Right cardiac atrium (tissue), 5 donors: ENCODE data around the gene PDP2. TPM values are rescaled to one million over a fixed set of nuclear protein-coding genes. Genes with fewer than 3 reads are reported as not detected.
"Not testable (repeated sequence)": the region's sequence is repeated elsewhere in the genome, so short reads cannot be mapped to it uniquely, and the experiment has no call there.

Experiments used
- ATAC-seq, 2 donors: fragments of 200-7000 bp; cut with Tn5 transposase; one replicate each; pipeline versions ENCODE4 v1.8.0 to v1.9.1; 2020; ENCODE audit warnings: moderate library complexity in 2 of 2, mild to moderate bottlenecking in 1 of 2
- DNase-seq, 3 donors: peaks; one replicate each; pipeline ENCODE4 v3.0.0-alpha.2; 2020
- H3K27ac ChIP-seq: one replicate; pipeline ENCODE4 v1.5.1; 2013; ENCODE audit warnings: mild to moderate bottlenecking, low read length, control low read depth, moderate library complexity
- H3K27me3 ChIP-seq: one replicate; pipeline ENCODE4 v1.6.1; 2013; ENCODE audit not compliant: control insufficient read depth, insufficient read depth
- H3K4me1 ChIP-seq: one replicate; pipeline ENCODE4 v1.6.1; 2013; ENCODE audit warnings: low read length; ENCODE audit not compliant: control insufficient read depth, insufficient read depth
- H3K4me3 ChIP-seq: one replicate; pipeline ENCODE4 v1.5.1; 2013; ENCODE audit warnings: low read length, control low read depth
- H3K9me3 ChIP-seq: one replicate; pipeline ENCODE4 v1.6.1; 2013; ENCODE audit warnings: low read length; ENCODE audit not compliant: control insufficient read depth
- WGBS: extraction: QIAGEN DNeasy Blood & Tissue Kit; methylation state at CpG from one replicate; pipeline ENCODE4 v1.1.7; 2013; 5-methylcytosine and 5-hydroxymethylcytosine counted together
- intact Hi-C, 4 donors: fragments of 100-400 bp; cut with DNase I; formaldehyde crosslinking; loops; one replicate each; pipeline versions ENCODE4 v1.11.0 to v1.14.0; 2022 to 2023
- polyA plus RNA-seq: library from polyadenylated mRNA; stranded (reverse); fragments of 200-250 nt; gene quantifications from one replicate; pipeline ENCODE4 v1.2.3, GENCODE V29; 2013
- total RNA-seq, 4 donors: library from RNA; stranded (reverse); fragmentation: NEBNext Ultra II Directional; extraction: Animal tissue kit (Norgen Biotek cat#: 25700); gene quantifications; one replicate each; pipeline ENCODE4 v1.2.1, GENCODE V29; 2021
- donor health status: healthy with polysubstance abuse.
- donor health status: DM: no; HTN: yes; CAD: no.
- donor health status: DM: no; HTN: no; CAD: no.
- donor health status: DM: no; HTN: yes; CAD: no; lungs with severe emphysema.
- donor health status: DM: yes; HTN: yes; CAD: no.

Gene PDP2
- total and polyA plus RNA-seq, 5 donors = 2.1 to 4.4 (median 4.0) TPM

- Histone ChIP-seq H3K4me3 (no peak overlapping the region), H3K27ac (no peak overlapping the region), H3K9me3 (no peaks in the 10 kb centered on the region), H3K4me1 (no peaks in the 10 kb centered on the region), H3K27me3 (no peaks in the 10 kb centered on the region)
- intact Hi-C loops = no loop called here
- no peak for ATAC-seq
- no peak for DNase-seq
- 75% methylated on average over 15 of the region's 15 CpGs for WGBS
Observed at GRCh38 chr16:66853261-66854139, 26.8 kb upstream of the PDP2 start.

- Histone ChIP-seq H3K4me3 (no peak overlapping the region), H3K27me3 (no peaks in the 10 kb centered on the region), H3K9me3 (no peaks in the 10 kb centered on the region), H3K4me1 (no peaks in the 10 kb centered on the region), H3K27ac (no peak overlapping the region)
- intact Hi-C loops = no loop called here
- WGBS = 90% methylated on average over 6 of the region's 6 CpGs
- ATAC-seq = no peak
- no peak for DNase-seq
Observed at GRCh38 chr16:66856184-66856730, 24.1 kb upstream of the PDP2 start.

- WGBS = 97% methylated on average over 2 of the region's 2 CpGs
Observed at GRCh38 chr16:66856801-66857200, 23.5 kb upstream of the PDP2 start.

GRCh38 chr16:66857437-66857836 is 22.9 kb upstream of the PDP2 start:
- 76% methylated on average over 6 of the region's 6 CpGs for WGBS
- H3K4me1 ChIP-seq = no peaks in the 10 kb centered on the region
- ATAC-seq = no peak
- intact Hi-C loops = no loop called here
- no peaks in the 10 kb centered on the region for H3K9me3 ChIP-seq
- H3K27ac ChIP-seq = no peak overlapping the region
- no peaks in the 10 kb centered on the region for H3K27me3 ChIP-seq
- H3K4me3 ChIP-seq = no peak overlapping the region
- no peak for DNase-seq

More at GRCh38 chr16:66856801-66857200, 23.5 kb upstream of the PDP2 start:
- no peak for ATAC-seq
- Histone ChIP-seq H3K27me3 (no peaks in the 10 kb centered on the region), H3K27ac (no peak overlapping the region), H3K4me3 (no peak overlapping the region), H3K4me1 (no peaks in the 10 kb centered on the region), H3K9me3 (no peaks in the 10 kb centered on the region)
- DNase-seq = no peak
- intact Hi-C loops = no loop called here

- Histone ChIP-seq H3K27me3 (no peaks in the 10 kb centered on the region), H3K4me3 (no peak overlapping the region), H3K4me1 (no peaks in the 10 kb centered on the region), H3K9me3 (no peaks in the 10 kb centered on the region), H3K27ac (no peak overlapping the region)
- DNase-seq (peak; percentile 75 to 89 (median 86)), ATAC-seq (peak; percentile 85 to 90)
- WGBS = 40% methylated on average over 4 of the region's 4 CpGs
- intact Hi-C loops = no loop called here
Observed at GRCh38 chr16:66858740-66859396, 21.4 kb upstream of the PDP2 start.

- intact Hi-C loops = no loop called here
- H3K4me1 ChIP-seq = no peaks in the 10 kb centered on the region
- DNase-seq (peak in 1 of 3 donors; percentile 6), ATAC-seq (no peak)
- no peak overlapping the region for H3K27ac ChIP-seq
- WGBS = 76% methylated on average over 3 of the region's 3 CpGs
- no peaks in the 10 kb centered on the region for H3K27me3 ChIP-seq
- H3K4me3 ChIP-seq = no peak overlapping the region
- no peaks in the 10 kb centered on the region for H3K9me3 ChIP-seq
Observed at GRCh38 chr16:66859397-66860068, 20.8 kb upstream of the PDP2 start.

GRCh38 chr16:66862023-66862520 is 18.2 kb upstream of the PDP2 start:
- intact Hi-C loops = no loop called here
- no peak for ATAC-seq
- 91% methylated on average over 8 of the region's 8 CpGs for WGBS
- H3K27ac ChIP-seq = no peak overlapping the region
- H3K4me3 ChIP-seq = no peak overlapping the region
- H3K4me1 ChIP-seq = no peaks in the 10 kb centered on the region
- DNase-seq = peak in 1 of 3 donors; percentile 32
- H3K27me3 ChIP-seq = no peaks in the 10 kb centered on the region
- H3K9me3 ChIP-seq = no peaks in the 10 kb centered on the region

GRCh38 chr16:66863707-66864106 is 16.6 kb upstream of the PDP2 start:
- intact Hi-C loops = no loop called here
- no peak for DNase-seq

GRCh38 chr16:66869424-66869823 is 10.9 kb upstream of the PDP2 start:
- Histone ChIP-seq H3K9me3 (no peaks in the 10 kb centered on the region), H3K27me3 (no peaks in the 10 kb centered on the region), H3K4me3 (no peak overlapping the region), H3K4me1 (no peaks in the 10 kb centered on the region), H3K27ac (no peak overlapping the region)
- 97% methylated on average over 1 of the region's 1 CpG for WGBS
- DNase-seq (peak in 1 of 3 donors; percentile 3), ATAC-seq (no peak)
- intact Hi-C loops = loop anchor here in 2 of 4 donors (5.0 kb wide), 3 partner anchors 37 to 462 kb away; partner anchors contain the start of gene NAE1 (in 1 of the 2)

More at GRCh38 chr16:66863707-66864106, 16.6 kb upstream of the PDP2 start:
- Histone ChIP-seq H3K27me3 (no peaks in the 10 kb centered on the region), H3K4me3 (no peak overlapping the region), H3K27ac (no peak overlapping the region), H3K9me3 (no peaks in the 10 kb centered on the region), H3K4me1 (no peaks in the 10 kb centered on the region)
- no peak for ATAC-seq

GRCh38 chr16:66871363-66871762 is 9.0 kb upstream of the PDP2 start:
- not testable (repeated sequence) for ATAC-seq

More at GRCh38 chr16:66871363-66871762, 9.0 kb upstream of the PDP2 start:
- DNase-seq, H3K4me3 ChIP-seq, H3K9me3 ChIP-seq, H3K27me3 ChIP-seq, intact Hi-C loops, H3K4me1 ChIP-seq, H3K27ac ChIP-seq: not testable (repeated sequence)
- WGBS = 95% methylated on average over 2 of the region's 2 CpGs
